Activated T-helper 2 cell treated with anti-CD3 and anti-CD28 coated beads, Interferon-gamma antibody, Interleukin-2, Interleukin-4, amounts not matched to agents 10 μg/mL and 5 μg/mL and 100 μg/mL, durations not matched to agents 14 hours and 24 hours and 36 hours (primary cell): Measurements from ENCODE around the gene NAGPA. TPM values are rescaled to one million over a fixed set of nuclear protein-coding genes. Genes with fewer than 3 reads are reported as not detected.

Experiments
- DNase-seq: peaks from one replicate; pipeline ENCODE4 v3.0.0; 2021; ENCODE audit warnings: low spot score
- H3K27ac Mint-ChIP-seq: one replicate; pipeline ENCODE4 v1.8.0; 2021; ENCODE audit warnings: mixed read lengths
- H3K27me3 Mint-ChIP-seq: one replicate; pipeline ENCODE4 v1.8.0; 2021; ENCODE audit warnings: low read depth, mixed read lengths
- H3K36me3 Mint-ChIP-seq: one replicate; pipeline ENCODE4 v1.8.0; 2021; ENCODE audit warnings: low read depth, mixed read lengths
- H3K4me1 Mint-ChIP-seq: one replicate; pipeline ENCODE4 v1.8.0; 2021; ENCODE audit warnings: low read depth, mixed read lengths
- H3K4me3 Mint-ChIP-seq: one replicate; pipeline ENCODE4 v1.8.0; 2021; ENCODE audit warnings: low read depth, mild to moderate bottlenecking, moderate library complexity, mixed read lengths
- H3K9me3 Mint-ChIP-seq: one replicate; pipeline ENCODE4 v1.8.0; 2021; ENCODE audit warnings: mixed read lengths
- intact Hi-C: fragments of 100-400 bp; cut with micrococcal nuclease; formaldehyde crosslinking; loops from one replicate; pipeline ENCODE4 v1.15.1; 2023
- total RNA-seq: library from RNA; stranded (reverse); gene quantifications from 2 replicates; pipeline ENCODE4 v1.2.3, GENCODE V29; 2022

Gene NAGPA
- total RNA-seq, 1 donor from 2014 or later: 9.8 TPM

GRCh38 chr16:5017678-5017969, 16.1 kb downstream of the NAGPA start:
- Mint-ChIP-seq H3K36me3 (no peaks in the 10 kb centered on the region), H3K4me3 (no peak overlapping the region), H3K27me3 (no peaks in the 10 kb centered on the region), H3K27ac (no peak overlapping the region), H3K9me3 (no peaks in the 10 kb centered on the region), H3K4me1 (no peaks in the 10 kb centered on the region)
- DNase-seq: no peak
- intact Hi-C loops: no loop called here

GRCh38 chr16:5016967-5017677, 16.6 kb downstream of the NAGPA start:
- H3K27ac Mint-ChIP-seq: no peak overlapping the region
- no peak for DNase-seq
- H3K4me3 Mint-ChIP-seq: no peak overlapping the region
- no peaks in the 10 kb centered on the region for H3K27me3 Mint-ChIP-seq
- H3K9me3 Mint-ChIP-seq: no peaks in the 10 kb centered on the region
- no peaks in the 10 kb centered on the region for H3K36me3 Mint-ChIP-seq
- intact Hi-C loops: no loop called here
- no peaks in the 10 kb centered on the region for H3K4me1 Mint-ChIP-seq

- H3K4me3 Mint-ChIP-seq: no peak overlapping the region
- intact Hi-C loops: no loop called here
- no peak overlapping the region for H3K27ac Mint-ChIP-seq
- H3K36me3 Mint-ChIP-seq: no peaks in the 10 kb centered on the region
- H3K27me3 Mint-ChIP-seq: no peaks in the 10 kb centered on the region
- DNase-seq: no peak
- H3K4me1 Mint-ChIP-seq: no peaks in the 10 kb centered on the region
- no peaks in the 10 kb centered on the region for H3K9me3 Mint-ChIP-seq
Measured at GRCh38 chr16:5015887-5016286, 17.8 kb downstream of the NAGPA start.

- Mint-ChIP-seq H3K4me3 (no peak overlapping the region), H3K27ac (no peak overlapping the region), H3K36me3 (no peaks in the 10 kb centered on the region), H3K9me3 (no peaks in the 10 kb centered on the region), H3K4me1 (no peaks in the 10 kb centered on the region), H3K27me3 (no peaks in the 10 kb centered on the region)
- no peak for DNase-seq
- intact Hi-C loops: no loop called here
Measured at GRCh38 chr16:5015351-5015750, 18.4 kb downstream of the NAGPA start.

- H3K4me1 Mint-ChIP-seq: no peaks in the 10 kb centered on the region
- no peak overlapping the region for H3K4me3 Mint-ChIP-seq
- H3K9me3 Mint-ChIP-seq: no peaks in the 10 kb centered on the region
- H3K36me3 Mint-ChIP-seq: no peaks in the 10 kb centered on the region
- DNase-seq: no peak
- intact Hi-C loops: no loop called here
- no peak overlapping the region for H3K27ac Mint-ChIP-seq
- H3K27me3 Mint-ChIP-seq: no peaks in the 10 kb centered on the region
Measured at GRCh38 chr16:5012887-5013286, 20.8 kb downstream of the NAGPA start.

GRCh38 chr16:5011637-5012036, 22.1 kb downstream of the NAGPA start:
- no peaks in the 10 kb centered on the region for H3K36me3 Mint-ChIP-seq
- H3K27me3 Mint-ChIP-seq: no peaks in the 10 kb centered on the region
- no peak overlapping the region for H3K27ac Mint-ChIP-seq
- H3K4me1 Mint-ChIP-seq: no peaks in the 10 kb centered on the region
- H3K9me3 Mint-ChIP-seq: no peaks in the 10 kb centered on the region
- intact Hi-C loops: no loop called here
- DNase-seq: no peak
- no peak overlapping the region for H3K4me3 Mint-ChIP-seq

- intact Hi-C loops: no loop called here
- DNase-seq: no peak
- Mint-ChIP-seq H3K27me3 (no peaks in the 10 kb centered on the region), H3K36me3 (no peaks in the 10 kb centered on the region), H3K27ac (no peak overlapping the region), H3K4me3 (no peak overlapping the region), H3K4me1 (no peaks in the 10 kb centered on the region), H3K9me3 (no peaks in the 10 kb centered on the region)
Measured at GRCh38 chr16:5010576-5011329, 23.0 kb downstream of the NAGPA start.

GRCh38 chr16:5008311-5008731, 25.4 kb downstream of the NAGPA start:
- intact Hi-C loops: no loop called here
- no peaks in the 10 kb centered on the region for H3K4me1 Mint-ChIP-seq
- no peak overlapping the region for H3K4me3 Mint-ChIP-seq
- H3K27me3 Mint-ChIP-seq: no peaks in the 10 kb centered on the region
- DNase-seq: no peak
- no peak overlapping the region for H3K27ac Mint-ChIP-seq
- no peaks in the 10 kb centered on the region for H3K9me3 Mint-ChIP-seq
- H3K36me3 Mint-ChIP-seq: no peaks in the 10 kb centered on the region

GRCh38 chr16:5007256-5007655, 26.5 kb downstream of the NAGPA start:
- Mint-ChIP-seq H3K4me3 (no peak overlapping the region), H3K4me1 (no peaks in the 10 kb centered on the region), H3K27ac (no peak overlapping the region), H3K36me3 (no peaks in the 10 kb centered on the region), H3K9me3 (no peaks in the 10 kb centered on the region), H3K27me3 (no peaks in the 10 kb centered on the region)
- DNase-seq: no peak
- intact Hi-C loops: no loop called here

GRCh38 chr16:5006348-5007193, 27.2 kb downstream of the NAGPA start:
- no peak overlapping the region for H3K4me3 Mint-ChIP-seq
- H3K27ac Mint-ChIP-seq: no peak overlapping the region
- no peaks in the 10 kb centered on the region for H3K36me3 Mint-ChIP-seq
- DNase-seq: no peak
- H3K4me1 Mint-ChIP-seq: no peaks in the 10 kb centered on the region
- H3K27me3 Mint-ChIP-seq: no peaks in the 10 kb centered on the region
- H3K9me3 Mint-ChIP-seq: no peaks in the 10 kb centered on the region
- intact Hi-C loops: no loop called here

GRCh38 chr16:5005916-5006315, 27.8 kb downstream of the NAGPA start:
- Mint-ChIP-seq H3K9me3 (no peaks in the 10 kb centered on the region), H3K36me3 (no peaks in the 10 kb centered on the region), H3K27me3 (no peaks in the 10 kb centered on the region), H3K4me3 (no peak overlapping the region), H3K27ac (no peak overlapping the region), H3K4me1 (no peaks in the 10 kb centered on the region)
- no peak for DNase-seq
- intact Hi-C loops: no loop called here

GRCh38 chr16:5004311-5004710, 29.4 kb downstream of the NAGPA start:
- Mint-ChIP-seq H3K27me3 (no peaks in the 10 kb centered on the region), H3K27ac (no peak overlapping the region), H3K9me3 (no peaks in the 10 kb centered on the region), H3K4me3 (no peak overlapping the region), H3K4me1 (no peaks in the 10 kb centered on the region), H3K36me3 (no peaks in the 10 kb centered on the region)
- intact Hi-C loops: no loop called here
- DNase-seq: no peak

GRCh38 chr16:5003828-5004227, 29.9 kb downstream of the NAGPA start:
- Mint-ChIP-seq H3K27me3 (no peaks in the 10 kb centered on the region), H3K4me3 (no peak overlapping the region), H3K27ac (no peak overlapping the region), H3K36me3 (no peaks in the 10 kb centered on the region), H3K4me1 (no peaks in the 10 kb centered on the region), H3K9me3 (no peaks in the 10 kb centered on the region)
- no peak for DNase-seq
- intact Hi-C loops: no loop called here
